GM12878 (cell line): Measurements from ENCODE around the gene DMD. TPM values are rescaled to one million over a fixed set of nuclear protein-coding genes. Genes with fewer than 3 reads are reported as not detected.

Experiments
- ATAC-seq: fragments of 200-7000 bp; cut with Tn5 transposase; 3 replicates; pipeline ENCODE4 v1.9.1; 2020; ENCODE audit warnings: mild to moderate bottlenecking, moderate library complexity
- BruUV-seq: library from RNA; stranded (reverse); fragments of 400-500 nt; replicated peaks from 2 replicates; lab custom pipeline; 2021; lab: Mats Ljungman, UMichigan
- CTCF ChIA-PET: fragments of 300-600 bp; sonication (Branson Sonifier 250); formaldehyde crosslinking; extraction: SDS; loops from one replicate; lab custom pipeline; 2021; ENCODE audit warnings: inconsistent platforms; lab: Yijun Ruan, JAX
- POLR2A ChIA-PET: fragments of 350-600 bp; formaldehyde crosslinking; extraction: SDS; loops from one replicate; lab custom pipeline; 2021; ENCODE audit warnings: inconsistent platforms; lab: Charles Lee
- RAD21 ChIA-PET: fragments of 300-600 bp; sonication (Branson Sonifier 250); formaldehyde crosslinking; loops from one replicate; lab custom pipeline; 2023; ENCODE audit warnings: antibody characterized with exemption; ENCODE audit not compliant: unreplicated experiment; lab: Charles Lee
- SMC1A ChIA-PET: fragments of 300-600 bp; sonication (Branson Sonifier 250); formaldehyde crosslinking; loops from one replicate; lab custom pipeline; 2023; ENCODE audit not compliant: unreplicated experiment, uncharacterized antibody; lab: Charles Lee
- DNase-seq: peaks from one replicate; pipeline ENCODE4 v3.0.0-alpha.2; 2011; ENCODE audit warnings: low read depth, low spot score
- FAIRE-seq: peaks from 3 replicates; lab custom pipeline; 2011; peaks lifted over from hg19 to GRCh38; lab: Jason Lieb, UNC
- H2AFZ ChIP-seq: 2 replicates; pipeline ENCODE4 v1.6.0; 2011; ENCODE audit warnings: low read depth, low read length, control low read depth; ENCODE audit not compliant: control insufficient read depth
- H3K27ac ChIP-seq: 2 replicates; pipeline ENCODE4 v1.5.1; 2011; ENCODE audit warnings: control low read depth; ENCODE audit not compliant: control insufficient read depth, insufficient read depth
- H3K27me3 ChIP-seq, 2 experiments: replicated peaks in 1 of 2; 2 replicates each; pipeline versions ENCODE4 v1.6.0 to v1.6.1; 2011; ENCODE audit warnings: low read length in 1 of 2; ENCODE audit not compliant: control insufficient read depth in 2 of 2, insufficient read depth in 2 of 2
- H3K36me3 ChIP-seq, 2 experiments: 2 replicates each; pipeline ENCODE4 v1.5.1; 2011; ENCODE audit warnings: low read length in 1 of 2; ENCODE audit not compliant: control insufficient read depth in 2 of 2, insufficient read depth in 2 of 2
- H3K4me1 ChIP-seq: 2 replicates; pipeline ENCODE4 v1.6.1; 2011; ENCODE audit warnings: mild to moderate bottlenecking, low read length, moderate library complexity, mixed read lengths; ENCODE audit not compliant: control insufficient read depth, insufficient read depth
- H3K4me2 ChIP-seq: 2 replicates; pipeline ENCODE4 v1.6.0; 2011; ENCODE audit warnings: control low read depth; ENCODE audit not compliant: control insufficient read depth, insufficient read depth
- H3K4me3 ChIP-seq: fragments of 200-600 bp; sonication (generic); 2 replicates; pipeline ENCODE4 v1.5.1; 2016
- H3K79me2 ChIP-seq: 2 replicates; pipeline ENCODE4 v1.6.0; 2011; ENCODE audit warnings: low read length; ENCODE audit not compliant: control insufficient read depth, insufficient read depth
- H3K9ac ChIP-seq: 2 replicates; pipeline ENCODE4 v1.8.0; 2011; ENCODE audit warnings: low read length, control low read depth, mixed read lengths; ENCODE audit not compliant: control insufficient read depth, insufficient read depth
- H3K9me3 ChIP-seq: replicated peaks from 3 replicates; pipeline ENCODE4 v1.5.1; 2011; ENCODE audit warnings: mild to moderate bottlenecking, low read length; ENCODE audit not compliant: control insufficient read depth, insufficient read depth
- H4K20me1 ChIP-seq: 2 replicates; pipeline ENCODE4 v1.6.0; 2011; ENCODE audit not compliant: control insufficient read depth, insufficient read depth
- ASH2L ChIP-seq: fragments of 300-600, 200-600 bp; sonication (generic); IDR thresholded peaks from 2 replicates; pipeline ENCODE4 v1.6.1; 2017; ENCODE audit warnings: low read depth, mild to moderate bottlenecking, borderline replicate concordance
- BACH1 ChIP-seq: fragments of 450-650 bp; IDR thresholded peaks from 2 replicates; pipeline ENCODE4 v1.6.1; 2017; ENCODE audit warnings: mild to moderate bottlenecking, borderline replicate concordance
- DPF2 ChIP-seq: fragments of 450-650 bp; IDR thresholded peaks from 2 replicates; pipeline ENCODE4 v1.6.1; 2017; ENCODE audit warnings: mild to moderate bottlenecking
- EP300 ChIP-seq, 2 experiments: fragments of 150-350 bp in 1 of 2; IDR thresholded peaks; 2 replicates each; pipeline ENCODE4 v1.6.1; 2011 to 2012; ENCODE audit warnings: low read depth in 2 of 2, low read length in 2 of 2, borderline replicate concordance in 1 of 2, improper control_type of control experiment in 1 of 2, inconsistent platforms in 1 of 2; ENCODE audit not compliant: control insufficient read depth in 1 of 2
- HDAC6 ChIP-seq: fragments of 200-600 bp; sonication (generic); IDR thresholded peaks from one replicate; pipeline ENCODE4 v1.8.0; 2017; ENCODE audit warnings: antibody characterized with exemption; ENCODE audit not compliant: unreplicated experiment
- HDGF ChIP-seq: fragments of 450-650 bp; IDR thresholded peaks from 2 replicates; pipeline ENCODE4 v1.6.1; 2016; ENCODE audit warnings: antibody characterized with exemption
- KDM1A ChIP-seq: fragments of 200-600 bp; sonication (generic); IDR thresholded peaks from 2 replicates; pipeline ENCODE4 v1.6.1; 2016; ENCODE audit warnings: borderline replicate concordance
- NFYA ChIP-seq: IDR thresholded peaks from 2 replicates; pipeline ENCODE4 v1.6.1; 2011; ENCODE audit warnings: low read depth, mild to moderate bottlenecking, low read length, improper control_type of control experiment, borderline replicate concordance
- NFYB ChIP-seq: IDR thresholded peaks from 2 replicates; pipeline ENCODE4 v1.6.1; 2011; ENCODE audit warnings: low read depth, mild to moderate bottlenecking, low read length, improper control_type of control experiment, moderate library complexity; ENCODE audit not compliant: insufficient read depth
- RAD21 ChIP-seq: IDR thresholded peaks from 2 replicates; pipeline ENCODE4 v1.6.1; 2011; ENCODE audit warnings: mild to moderate bottlenecking, low read depth, low read length, moderate library complexity; ENCODE audit not compliant: insufficient read depth
- RELA ChIP-seq: fragments of 450-650 bp; IDR thresholded peaks from 2 replicates; pipeline ENCODE4 v1.8.0; 2014; ENCODE audit warnings: borderline replicate concordance; ENCODE audit not compliant: partially characterized antibody
- RFX5 ChIP-seq: IDR thresholded peaks from 2 replicates; pipeline ENCODE4 v1.6.1; 2011; ENCODE audit warnings: low read depth, low read length, improper control_type of control experiment
- SMAD1 ChIP-seq: fragments of 450-650 bp; IDR thresholded peaks from 2 replicates; pipeline ENCODE4 v1.6.1; 2018; ENCODE audit warnings: mild to moderate bottlenecking, low read depth; ENCODE audit not compliant: partially characterized antibody
- SMARCA5 ChIP-seq: fragments of 450-650 bp; IDR thresholded peaks from 2 replicates; pipeline ENCODE4 v1.6.1; 2017; ENCODE audit warnings: mild to moderate bottlenecking
- SP1 ChIP-seq: IDR thresholded peaks from one replicate; pipeline ENCODE4 v1.6.1; 2011; ENCODE audit warnings: low read depth, low read length
- SREBF2 ChIP-seq: IDR thresholded peaks from 2 replicates; pipeline ENCODE4 v1.6.1; 2012; ENCODE audit warnings: mild to moderate bottlenecking, low read length
- WRNIP1 ChIP-seq: IDR thresholded peaks from 2 replicates; pipeline ENCODE4 v1.6.1; 2011; ENCODE audit warnings: low read depth, low read length, improper control_type of control experiment, borderline replicate concordance
- ZBED1 ChIP-seq: IDR thresholded peaks from 2 replicates; pipeline ENCODE4 v1.6.1; 2016; ENCODE audit warnings: borderline replicate concordance
- ZNF207 ChIP-seq: fragments of 450-650 bp; IDR thresholded peaks from 2 replicates; pipeline ENCODE4 v1.6.1; 2014; ENCODE audit warnings: antibody characterized with exemption, mild to moderate bottlenecking, borderline replicate concordance
- WGBS: methylation state at CpG from one replicate; pipeline ENCODE4 v1.1.6; 2016; ENCODE audit warnings: low lambda C conversion rate; ENCODE audit not compliant: insufficient replicate concordance, insufficient coverage; ENCODE audit errors: missing lambda C conversion rate; 5-methylcytosine and 5-hydroxymethylcytosine counted together
- in situ Hi-C: fragments of 300-500 bp; cut with MboI; formaldehyde crosslinking; loops from 9 replicates; pipeline ENCODE4 v1.14.3; 2018; ENCODE audit warnings: mixed read lengths
- intact Hi-C: fragments of 100-400 bp; cut with micrococcal nuclease; formaldehyde crosslinking; loops from one replicate; pipeline ENCODE4 v1.14.2; 2022; ENCODE audit not compliant: unreplicated experiment
- polyA plus RNA-seq, 11 experiments: library from polyadenylated mRNA; depleted of rRNA in 4 of 11; unstranded in 6 of 11; stranded (reverse) in 5 of 11; fragments of >200 nt; fragmentation: Nextera tagmentation in 4 of 11; fragmentation: Illumina TruSeq in 1 of 11; extraction: Ambion mirVana in 4 of 11; extraction: Trizol in 1 of 11; gene quantifications; 1 replicate in 1 of 11; 2 replicates in 10 of 11; pipeline versions ENCODE4 v1.2.1 to v1.2.3, GENCODE V29; 2011 to 2016; ENCODE audit warnings: inconsistent platforms in 2 of 11, missing spikeins in 2 of 11, low read depth in 1 of 11
- total RNA-seq, 4 experiments: library from RNA; depleted of rRNA in 3 of 4; stranded (reverse); fragments of >200 nt in 3 of 4; fragmentation: Illumina TruSeq in 1 of 4; extraction: Trizol in 1 of 4; gene quantifications; 2 replicates each; pipeline versions ENCODE4 v1.2.1 to v1.2.3, GENCODE V29; 2013 to 2021
- TF ChIP-seq, protein P1 (sequence below): IDR thresholded peaks from 2 replicates; pipeline ENCODE4 v1.6.1; 2012; ENCODE audit warnings: low read depth, low read length, improper control_type of control experiment

The DMD gene
- total and polyA plus RNA-seq, 10 of the 15 experiments (the other 5 are each of a cell fraction or from before 2014, with no cell fraction given): 1.4 to 24.3 (median 4.3) TPM

DNA sequence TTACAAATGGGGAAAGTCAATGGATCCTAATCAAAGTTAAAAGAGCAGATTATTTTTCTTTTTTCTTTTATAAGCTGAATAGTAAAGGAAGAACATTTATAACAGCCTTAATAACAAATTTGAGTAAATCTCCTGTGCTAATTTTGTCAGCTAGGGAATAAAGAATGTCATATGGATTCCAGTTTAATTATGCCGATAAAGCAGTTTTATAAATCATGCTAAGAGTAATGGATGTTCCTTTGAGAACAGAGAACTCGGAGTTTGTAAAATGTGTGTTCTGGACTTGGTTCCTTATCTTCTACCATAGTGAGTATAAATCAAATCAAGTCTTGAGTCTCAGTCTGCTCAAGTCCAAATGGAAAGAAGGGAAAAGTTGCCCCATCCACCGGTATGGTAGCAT is 1959.2 kb downstream of the DMD start:
- SMC1A ChIA-PET: interaction anchor here (0.9 to 5.7 kb wide), 9 partner anchors 9 to 215 kb away, joined by 3 to 30 read pairs (median 5); no protein-coding TSS in a partner anchor
- H3K79me2 ChIP-seq: no peaks in the 10 kb centered on the region

DNA sequence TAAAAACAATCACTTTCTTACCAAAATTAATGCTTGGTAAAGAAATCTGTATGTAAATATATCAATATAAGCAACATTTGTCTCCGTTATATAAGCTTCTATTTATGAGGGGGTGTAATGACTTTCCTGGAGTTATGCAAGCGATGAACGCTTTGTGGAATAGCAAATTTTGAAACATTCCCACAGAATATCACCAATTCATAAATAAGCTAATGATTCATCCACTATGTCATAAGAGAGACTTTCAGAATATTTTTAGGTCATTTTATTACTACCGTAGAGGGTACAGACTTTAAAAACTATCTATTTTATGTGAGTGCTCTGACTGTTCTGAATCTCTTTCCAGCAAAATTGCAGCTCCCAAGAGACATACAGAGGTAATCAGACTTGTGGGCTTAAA is 1960.0 kb downstream of the DMD start:
- no peak for ATAC-seq
- Histone ChIP-seq H3K4me3 (no peak overlapping the region), H3K27ac (no peak overlapping the region), H3K4me2 (no peak overlapping the region), H3K36me3 (no peaks in the 10 kb centered on the region), H3K9me3 (no peaks in the 10 kb centered on the region), H3K79me2 (no peaks in the 10 kb centered on the region), H2AFZ (no peak overlapping the region), H3K27me3 (no peaks in the 10 kb centered on the region), H3K9ac (no peak overlapping the region), H4K20me1 (no peaks in the 10 kb centered on the region), H3K4me1 (no peaks in the 10 kb centered on the region)
- no TSS peak for BruUV-seq
- DNase-seq: no peak
- in situ Hi-C loops: no loop called here
- RAD21 ChIA-PET: interaction anchor here (0.8 to 1.5 kb wide), 2 partner anchors 37 to 212 kb away, joined by 3 to 4 read pairs; no protein-coding TSS in a partner anchor
- WGBS: 40% methylated on average over 4 of the region's 4 CpGs
- POLR2A ChIA-PET: interaction anchor here (0.6 kb wide), 1 partner anchor 425 kb away, joined by 6 read pairs; no protein-coding TSS in a partner anchor
- CTCF ChIA-PET: interaction anchor here (1.6 to 2.9 kb wide), 3 partner anchors 14 to 214 kb away, joined by 4 to 11 read pairs (median 4); no protein-coding TSS in a partner anchor
- no peak for FAIRE-seq
- SMC1A ChIA-PET: interaction anchor here (0.6 to 5.7 kb wide), 9 partner anchors 8 to 214 kb away, joined by 3 to 30 read pairs (median 4); no protein-coding TSS in a partner anchor
- intact Hi-C loops: no loop called here
- TF ChIP-seq SP1 (no peak), EP300 (IDR thresholded peaks at IDR 0.05; ENCODE audit: borderline replicate concordance in 1 of 2, control insufficient read depth in 1 of 2, low read depth in 2 of 2, low read length in 2 of 2) (no peak), SMARCA5 (no peak), NFYB (no peak), RAD21 (no peak), WRNIP1 (no peak), ZBED1 (no peak), ZNF207 (no peak), HDAC6 (no peak), HDGF (no peak), SMAD1 (no peak), DPF2 (no peak), NFYA (no peak), BACH1 (no peak), RFX5 (no peak), SREBF2 (no peak), KDM1A (no peak), RELA (no peak)

More for the DNA sequence above, 1959.2 kb downstream of the DMD start:
- no peak overlapping the region for H3K4me3 ChIP-seq
- FAIRE-seq: no peak
- in situ Hi-C loops: no loop called here
- DNase-seq: no peak
- no peaks in the 10 kb centered on the region for H3K9me3 ChIP-seq
- ChIA-PET POLR2A (interaction anchor here (0.6 kb wide), 1 partner anchor 426 kb away, joined by 6 read pairs; no protein-coding TSS in a partner anchor), RAD21 (interaction anchor here (0.8 kb wide), 1 partner anchor 38 kb away, joined by 3 read pairs; no protein-coding TSS in a partner anchor), CTCF (interaction anchor here (0.6 to 2.9 kb wide), 5 partner anchors 13 to 215 kb away, joined by 3 to 11 read pairs (median 4); no protein-coding TSS in a partner anchor)
- no peaks in the 10 kb centered on the region for H3K27me3 ChIP-seq
- no peak overlapping the region for H2AFZ ChIP-seq
- no peaks in the 10 kb centered on the region for H4K20me1 ChIP-seq
- intact Hi-C loops: no loop called here
- WGBS: 35% methylated on average over 3 of the region's 3 CpGs
- no peak for TF ChIP-seq DPF2
- TF ChIP-seq, protein P1, sequence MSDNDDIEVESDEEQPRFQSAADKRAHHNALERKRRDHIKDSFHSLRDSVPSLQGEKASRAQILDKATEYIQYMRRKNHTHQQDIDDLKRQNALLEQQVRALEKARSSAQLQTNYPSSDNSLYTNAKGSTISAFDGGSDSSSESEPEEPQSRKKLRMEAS: no peak
- no peak for TF ChIP-seq ASH2L
- H3K4me2 ChIP-seq: no peak overlapping the region
- no peaks in the 10 kb centered on the region for H3K4me1 ChIP-seq
- no TSS peak for BruUV-seq
- no peaks in the 10 kb centered on the region for H3K36me3 ChIP-seq
- H3K27ac ChIP-seq: no peak overlapping the region
- no peak overlapping the region for H3K9ac ChIP-seq
- ATAC-seq: no peak
